Cardiac septum (tissue), 1 donor: ENCODE data around the gene UBC. TPM values are rescaled to one million over a fixed set of nuclear protein-coding genes. Genes with fewer than 3 reads are reported as not detected.
"Not testable (repeated sequence)": the region's sequence is repeated elsewhere in the genome, so short reads cannot be mapped to it uniquely, and the experiment has no call there.

Experiments
- DNase-seq: peaks from one replicate; pipeline ENCODE4 v3.0.0-alpha.2; 2020; ENCODE audit warnings: low spot score
- intact Hi-C: fragments of 100-400 bp; cut with DNase I; formaldehyde crosslinking; loops from one replicate; pipeline ENCODE4 v1.14.0; 2022
- total RNA-seq: library from RNA; stranded (reverse); fragmentation: NEBNext Ultra II Directional; extraction: Animal tissue kit (Norgen Biotek cat#: 25700); gene quantifications from one replicate; pipeline ENCODE4 v1.2.1, GENCODE V29; 2021
- donor health status: DM: no; HTN: no; CAD: no.

UBC gene
- total RNA-seq, 1 donor from 2014 or later = 1,009 TPM

DNA sequence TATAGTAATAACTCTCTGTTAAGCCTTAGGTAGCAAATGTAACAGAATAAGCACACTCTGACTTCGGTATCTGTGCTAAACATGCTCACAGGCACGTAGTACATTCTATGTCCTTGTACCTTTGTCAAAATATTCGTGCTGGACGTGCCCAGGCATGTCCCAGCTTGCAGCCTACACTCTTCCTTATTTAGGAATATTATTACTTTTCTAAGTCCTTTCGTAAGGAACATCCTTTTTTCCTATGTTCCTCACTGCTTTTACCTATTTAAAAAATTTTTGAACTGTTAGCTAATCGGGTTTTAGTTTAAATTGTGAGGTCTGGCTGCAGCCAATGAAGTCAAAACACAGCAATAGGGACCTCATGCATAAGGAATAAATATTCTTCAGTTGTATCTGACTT is 24.1 kb upstream of the UBC start:
- DNase-seq = no peak
- intact Hi-C loops = no loop called here

DNA sequence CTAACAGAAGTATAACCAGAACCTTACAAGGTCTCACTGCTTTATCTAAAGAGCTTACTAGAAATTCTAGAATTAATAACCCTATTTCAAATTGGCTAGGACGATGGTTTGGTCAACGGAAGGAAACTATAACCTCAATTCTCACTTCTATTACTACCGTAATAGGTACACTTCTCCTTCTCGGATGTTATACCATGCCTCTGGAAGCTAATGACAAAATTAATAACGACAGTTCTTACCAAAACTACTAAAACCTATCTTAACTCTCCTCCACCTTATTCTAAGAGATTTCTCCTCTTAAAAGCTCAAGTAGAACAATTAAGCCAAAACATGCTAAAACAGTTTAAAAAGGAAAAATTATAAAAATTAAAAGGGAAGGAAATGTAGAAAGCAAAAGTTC is 23.7 kb upstream of the UBC start:
- intact Hi-C loops = no loop called here
- DNase-seq = no peak

DNA sequence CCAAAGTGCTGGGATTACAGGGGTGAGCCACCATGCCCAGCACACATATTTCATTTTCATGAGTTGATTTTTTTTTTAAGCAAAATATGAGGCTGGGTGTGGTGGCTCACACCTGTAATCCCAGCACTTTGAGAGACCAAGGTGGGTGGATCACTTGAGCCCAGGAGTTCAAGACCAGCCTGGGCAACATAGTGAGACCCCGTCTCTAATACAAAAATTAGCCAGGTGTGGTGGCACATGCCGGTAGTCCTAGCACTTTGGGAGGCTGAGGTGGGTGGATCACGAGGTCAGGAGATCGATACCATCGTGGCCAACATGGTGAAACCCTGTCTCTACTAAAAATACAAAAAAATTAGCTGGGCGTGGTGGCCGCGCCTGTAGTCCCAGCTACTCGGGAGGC is 17.1 kb upstream of the UBC start:
- DNase-seq, intact Hi-C loops: not testable (repeated sequence)

DNA sequence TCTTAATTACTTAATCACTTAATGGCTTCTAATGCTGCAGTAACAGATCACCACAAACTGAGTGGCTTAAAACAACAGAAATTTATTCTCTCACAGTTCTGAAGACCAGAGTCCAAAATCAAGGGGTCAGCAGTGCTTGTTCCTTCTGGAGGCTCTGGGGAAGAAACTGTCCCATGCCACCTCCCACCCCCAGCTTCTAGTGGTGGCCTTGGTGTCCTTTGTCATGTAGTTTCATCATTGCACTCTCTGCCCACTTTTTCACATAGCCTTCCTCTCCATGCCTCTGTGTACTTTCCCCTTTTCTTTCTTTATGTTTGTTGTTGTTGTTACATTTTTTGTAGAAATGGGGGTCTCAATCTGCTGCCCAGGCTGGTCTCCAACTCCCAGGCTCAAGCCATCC is 16.1 kb upstream of the UBC start:
- intact Hi-C loops = no loop called here
- no peak for DNase-seq

DNA sequence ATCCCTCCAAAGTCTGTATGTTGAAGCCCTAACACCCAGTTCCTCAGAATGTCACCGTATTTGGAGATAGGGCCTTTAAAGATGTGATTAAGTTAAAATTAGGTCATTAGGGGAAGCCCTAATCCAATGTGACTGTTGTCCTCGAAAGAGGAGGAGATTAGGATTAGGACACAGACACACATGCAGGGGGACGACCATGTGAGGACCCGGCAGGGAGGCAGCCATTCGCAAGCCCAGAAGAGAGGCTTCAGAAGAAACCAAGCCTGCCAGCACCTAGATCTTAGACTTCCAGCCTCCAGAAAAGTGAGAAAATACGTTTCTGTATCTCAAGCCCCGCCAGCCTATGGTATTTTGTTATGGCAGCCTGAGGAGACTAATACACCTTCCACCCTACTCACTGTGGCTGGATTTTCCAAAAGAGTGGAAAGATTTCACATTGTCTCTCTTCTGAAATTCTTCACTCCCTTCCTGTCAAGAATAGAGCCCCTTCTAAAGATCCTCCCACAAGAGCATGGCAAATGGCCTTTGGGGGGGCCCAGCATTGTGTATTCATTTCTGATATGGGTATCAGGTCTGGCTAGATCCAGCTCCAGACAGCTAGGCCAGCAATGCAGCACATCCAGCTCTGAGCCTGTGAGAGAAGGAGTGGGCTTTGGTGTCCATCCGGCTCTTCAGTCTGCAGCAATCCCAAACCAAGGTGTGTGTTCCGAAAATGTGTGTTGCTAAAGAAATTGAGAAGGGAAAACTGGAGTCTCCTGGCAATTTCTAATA is 15.4 kb upstream of the UBC start:
- DNase-seq = no peak
- intact Hi-C loops = no loop called here

DNA sequence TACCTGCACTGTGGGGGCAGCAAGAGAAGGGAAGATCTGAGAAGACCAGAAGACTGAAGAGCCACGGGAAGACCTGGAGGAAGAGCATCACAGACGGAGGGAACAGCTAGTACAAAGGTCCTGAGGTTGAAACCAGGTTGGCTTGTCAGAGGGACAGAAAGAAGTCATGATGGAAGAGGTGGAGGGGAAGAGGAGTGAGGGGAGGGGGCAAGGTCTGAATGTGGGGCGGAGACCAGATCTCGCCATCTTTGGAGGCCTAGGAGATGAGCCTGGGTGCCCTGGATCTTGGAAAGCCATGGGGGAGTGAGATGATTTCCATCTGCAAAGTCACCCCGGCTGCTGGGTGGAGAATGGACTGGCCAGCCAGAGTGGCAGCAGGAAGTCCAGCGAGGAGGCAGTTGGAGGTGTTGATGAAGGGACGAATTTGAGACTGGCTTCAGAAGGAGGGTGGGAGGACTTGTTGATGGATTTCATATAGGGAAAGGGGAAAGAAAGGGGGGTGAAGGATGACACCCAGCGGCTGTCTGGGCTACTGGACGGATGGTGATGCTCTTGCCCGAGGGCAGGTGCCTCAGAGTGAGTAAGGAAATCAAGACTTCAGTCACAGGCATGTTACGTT is 14.6 kb upstream of the UBC start:
- intact Hi-C loops = no loop called here
- DNase-seq = no peak

DNA sequence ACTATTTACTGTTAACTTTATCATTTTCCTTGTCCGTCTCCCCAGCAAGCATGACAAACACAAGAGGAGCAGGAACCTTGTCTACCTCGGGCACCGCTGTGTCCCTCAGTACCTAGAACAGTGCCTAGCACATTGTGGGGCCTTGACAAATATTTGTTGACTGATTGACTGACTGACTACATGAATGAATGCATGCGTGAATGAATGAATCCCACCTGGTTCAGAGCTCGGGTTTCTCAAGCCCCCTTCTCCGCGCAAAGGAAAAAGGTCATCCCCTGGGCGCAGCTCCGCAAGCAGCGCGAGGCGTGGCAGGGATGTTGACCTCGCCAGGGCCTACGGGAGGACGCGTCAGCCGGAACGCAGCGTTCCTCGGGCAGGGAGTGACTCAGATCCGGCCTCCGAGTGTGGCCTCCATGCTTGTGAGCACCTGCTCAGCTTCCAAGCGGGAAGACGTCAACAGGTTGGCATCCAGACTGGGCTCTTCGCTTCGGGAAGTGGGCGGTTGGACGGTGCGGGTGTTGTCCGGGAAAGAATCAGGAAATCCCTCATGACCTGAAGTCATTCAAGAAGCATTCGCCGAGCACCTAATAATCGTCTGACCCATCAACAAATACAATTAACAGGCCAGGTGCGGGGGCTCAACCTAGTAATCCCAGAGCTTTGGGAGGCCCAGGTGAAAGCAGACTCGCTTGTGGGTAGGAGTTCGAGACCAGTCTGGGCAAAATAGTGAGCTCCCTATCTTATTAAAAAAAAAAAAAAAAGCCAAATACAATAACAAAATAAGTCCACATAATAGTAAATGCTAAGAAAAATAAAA is 13.9 kb upstream of the UBC start:
- peak; percentile 84 for DNase-seq
- intact Hi-C loops = no loop called here

DNA sequence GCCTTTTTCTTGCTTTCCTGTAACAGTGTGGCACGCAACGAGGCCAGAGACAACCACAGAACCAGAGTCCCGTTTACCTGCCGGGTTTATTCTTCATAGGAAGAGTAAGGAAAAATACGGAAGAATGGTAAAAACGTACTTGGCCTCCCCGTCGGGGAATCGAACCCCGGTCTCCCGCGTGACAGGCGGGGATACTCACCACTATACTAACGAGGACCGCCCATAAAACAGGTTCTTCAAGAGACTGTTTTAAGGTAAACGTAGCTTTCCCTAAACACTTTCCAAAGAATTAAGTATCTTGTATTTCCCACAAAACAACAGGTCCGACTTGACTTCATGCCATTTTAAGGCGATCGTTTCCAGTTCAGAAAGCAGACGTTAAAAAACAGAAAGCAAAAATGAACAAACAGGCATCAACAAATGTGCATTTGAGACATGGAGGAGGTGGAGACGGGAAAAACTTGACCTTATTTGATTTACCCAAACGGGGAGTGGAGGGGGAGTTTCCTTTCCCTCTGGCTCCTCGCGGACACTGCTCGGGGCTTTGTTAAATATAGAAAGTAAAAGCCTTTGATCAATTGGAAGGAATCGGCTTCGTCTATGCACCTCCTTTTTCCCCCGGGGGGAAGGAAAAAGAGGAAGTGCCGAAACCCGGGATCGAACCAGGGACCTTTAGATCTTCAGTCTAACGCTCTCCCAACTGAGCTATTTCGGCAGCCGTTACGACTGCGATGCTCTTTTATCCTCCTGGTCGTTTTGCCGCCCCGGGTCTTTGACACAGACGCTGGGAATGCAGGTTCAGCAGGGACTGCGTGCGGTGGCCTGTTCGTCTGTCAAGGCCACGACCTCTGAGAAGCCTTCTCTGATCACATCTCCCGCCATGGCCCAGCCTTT is 13.0 kb upstream of the UBC start:
- peak; percentile 91 for DNase-seq
- intact Hi-C loops = loop anchor here (1.0 kb wide), 1 partner anchor 13 kb away; no protein-coding TSS in a partner anchor

DNA sequence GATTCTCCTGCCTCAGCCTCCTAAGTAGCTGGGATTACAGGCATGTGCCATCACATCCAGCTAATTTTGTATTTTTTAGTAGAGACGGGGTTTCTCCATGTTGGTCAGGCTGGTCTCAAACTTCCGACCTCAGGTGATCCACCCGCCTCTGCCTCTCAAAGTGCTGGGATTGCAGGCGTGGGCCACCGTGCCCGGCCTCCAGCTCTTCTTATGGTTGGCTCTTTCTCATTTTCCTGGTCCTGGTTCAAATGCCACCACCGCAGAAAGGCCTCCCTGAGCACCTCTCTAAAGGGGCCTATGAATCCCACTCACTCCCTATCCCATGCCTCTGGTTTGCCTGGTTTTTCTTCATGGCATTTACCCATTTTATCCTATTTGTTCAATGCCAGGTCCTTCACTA is 11.3 kb upstream of the UBC start:
- DNase-seq, intact Hi-C loops: not testable (repeated sequence)

DNA sequence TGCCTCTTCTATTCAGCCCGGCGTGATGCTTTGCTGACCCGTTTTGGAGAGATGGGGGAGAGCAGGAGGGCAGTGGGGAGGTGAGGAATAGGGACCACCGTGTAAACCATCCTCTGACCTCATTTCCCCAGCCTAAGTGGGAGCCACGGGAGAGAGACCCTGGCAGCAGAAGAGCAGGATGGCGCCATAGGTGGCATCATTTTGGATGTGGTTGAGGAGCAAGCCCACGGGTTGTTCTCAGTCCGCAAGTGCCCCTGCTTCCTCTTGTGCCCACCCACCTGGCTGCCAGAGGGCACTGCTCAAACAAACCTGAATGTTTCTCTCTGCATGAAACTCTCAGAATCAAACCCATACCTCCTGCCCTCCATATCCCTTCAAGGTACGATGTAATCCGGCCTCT is 10.7 kb upstream of the UBC start:
- intact Hi-C loops = no loop called here
- DNase-seq = no peak

DNA sequence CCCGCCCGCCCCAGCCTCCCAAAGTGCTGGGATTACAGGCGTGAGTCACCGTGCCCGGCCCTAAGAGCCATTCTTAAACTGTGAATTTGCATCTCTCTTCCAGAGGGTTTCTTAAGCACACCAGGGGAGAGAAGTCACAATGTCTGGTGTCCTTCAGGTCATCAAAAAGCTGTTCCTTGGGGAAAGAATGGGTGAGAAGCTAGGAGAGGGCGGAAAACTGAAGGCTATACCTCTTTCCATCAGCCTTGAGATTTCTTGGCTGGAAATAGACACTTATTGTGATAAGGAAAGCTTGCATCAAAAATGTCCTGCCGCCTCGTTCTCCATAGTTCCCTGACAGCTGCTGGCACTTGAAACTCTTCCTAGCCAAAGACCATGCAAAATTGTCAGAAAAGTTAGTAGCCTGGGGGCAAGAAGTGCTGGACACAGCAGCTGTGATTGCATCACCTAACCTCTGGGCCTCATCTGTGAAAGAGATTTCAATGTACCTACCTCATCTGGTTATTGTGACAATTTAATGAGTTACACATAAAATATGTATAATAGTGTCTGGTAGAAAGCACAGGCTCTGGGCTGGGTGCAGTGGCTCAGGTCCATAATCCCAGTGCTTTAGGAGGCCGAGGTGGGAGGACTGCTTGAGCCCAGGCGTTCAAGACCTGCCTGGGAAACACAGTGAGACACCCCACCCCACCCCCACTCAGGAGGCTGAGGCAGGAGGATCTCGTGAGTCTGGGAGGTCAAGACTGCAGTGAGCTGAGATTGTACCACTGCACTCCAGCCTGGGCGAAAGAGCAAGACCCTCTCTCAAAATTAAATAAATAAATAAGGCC is 9.7 kb upstream of the UBC start:
- DNase-seq = no peak
- intact Hi-C loops = no loop called here

DNA sequence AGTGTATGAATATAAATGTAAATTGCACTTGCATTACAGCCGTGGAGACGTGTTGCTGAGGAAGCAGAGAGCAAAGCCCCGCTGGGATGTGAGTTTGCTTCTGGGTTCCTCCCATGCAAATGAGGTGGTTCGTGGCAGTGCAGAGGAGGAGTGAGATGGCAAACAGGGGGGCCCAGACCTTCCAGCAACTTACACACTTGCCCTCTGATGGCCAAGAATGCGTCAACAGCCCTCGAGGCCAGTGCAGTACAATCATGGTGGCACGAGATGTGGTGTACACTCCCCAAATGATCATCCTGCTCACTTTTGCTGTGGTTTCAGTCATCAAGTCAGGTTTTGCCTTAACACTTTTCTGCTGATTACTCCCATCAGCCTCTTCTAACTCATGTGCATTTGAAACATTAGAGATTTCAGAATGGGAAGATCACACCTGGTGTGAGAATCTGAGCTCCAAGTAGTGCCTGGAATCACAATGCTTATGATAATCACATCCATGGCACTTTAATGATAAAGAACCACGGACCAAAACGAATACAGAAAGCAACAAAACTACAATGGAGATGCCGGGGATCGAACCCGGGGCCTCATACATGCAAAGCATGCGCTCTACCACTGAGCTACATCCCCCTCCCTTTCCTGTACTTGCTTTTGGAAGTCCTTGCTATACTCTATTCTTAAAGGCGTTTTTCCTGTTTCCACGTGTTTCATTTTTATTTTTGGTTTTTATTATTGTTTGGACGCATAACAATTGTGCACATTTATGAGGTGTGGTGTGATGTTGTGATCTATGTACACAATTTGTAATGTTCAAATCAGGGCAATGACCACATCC is 7.0 kb upstream of the UBC start:
- no peak for DNase-seq
- intact Hi-C loops = no loop called here

DNA sequence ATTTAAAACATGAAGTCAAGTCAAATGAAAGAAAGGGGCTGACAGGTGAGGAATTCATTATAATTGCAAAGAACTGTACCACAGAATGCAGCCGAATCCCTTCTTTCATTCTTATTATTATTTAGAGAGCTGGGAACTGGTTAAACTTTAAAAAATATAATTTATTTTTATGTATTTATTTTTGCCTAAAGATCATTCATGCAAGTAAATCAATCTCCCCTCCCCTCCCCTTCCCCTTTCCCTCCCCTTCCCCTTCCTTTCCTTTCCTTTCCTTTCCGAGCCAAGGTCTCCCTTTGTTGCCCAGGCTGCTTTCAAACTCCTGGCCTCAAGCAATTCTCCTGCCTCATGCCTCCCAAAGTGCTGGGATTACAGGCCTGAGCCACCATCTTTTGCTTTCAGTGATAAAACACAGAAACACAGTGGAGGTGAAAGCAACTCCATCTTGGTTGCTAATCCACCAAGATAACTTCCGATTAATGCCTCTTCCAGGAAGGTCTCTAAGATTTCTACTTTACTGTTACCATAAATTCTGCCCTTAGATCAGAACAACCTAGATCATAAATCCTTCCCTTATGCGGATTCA is 6.0 kb upstream of the UBC start:
- DNase-seq = no peak
- intact Hi-C loops = no loop called here

DNA sequence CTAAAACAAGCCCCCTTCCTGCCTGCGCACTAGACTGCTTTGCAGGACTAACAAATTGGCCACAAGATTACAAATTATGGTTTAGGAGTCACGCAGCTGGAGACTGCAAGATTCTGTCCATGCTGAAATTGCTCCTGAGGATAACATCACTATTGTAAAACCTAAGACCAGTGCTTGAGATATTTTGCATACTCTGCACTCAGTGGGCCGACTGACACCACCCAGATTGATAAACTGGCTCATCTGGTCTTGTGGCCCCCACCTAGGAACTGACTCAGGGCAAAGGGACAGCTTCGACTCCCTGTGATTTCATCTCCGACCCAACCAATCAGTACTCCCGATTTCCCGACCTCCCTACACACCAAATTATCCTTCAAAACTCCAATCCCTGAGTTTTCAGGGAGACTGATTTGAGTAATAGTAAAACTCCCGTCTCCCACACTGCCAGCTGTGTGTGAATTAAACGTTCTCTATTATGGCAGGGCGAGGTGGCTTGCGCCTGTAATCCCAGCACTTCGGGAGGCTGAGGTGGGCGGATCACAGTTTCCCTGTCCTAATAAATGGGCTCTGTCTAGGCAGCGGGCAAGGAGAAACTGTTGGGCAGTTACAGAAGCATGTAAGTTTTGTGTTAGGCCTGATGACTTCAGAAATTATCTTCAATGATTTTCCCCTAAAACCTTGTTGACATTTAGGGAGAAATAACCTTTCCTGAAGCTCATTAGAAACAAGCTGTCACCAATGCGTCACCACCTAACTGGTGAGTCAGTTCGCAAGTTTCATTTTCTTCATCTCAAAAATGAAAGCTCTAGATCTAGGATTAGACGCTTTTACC is 5.3 kb upstream of the UBC start:
- DNase-seq = no peak
- intact Hi-C loops = no loop called here

DNA sequence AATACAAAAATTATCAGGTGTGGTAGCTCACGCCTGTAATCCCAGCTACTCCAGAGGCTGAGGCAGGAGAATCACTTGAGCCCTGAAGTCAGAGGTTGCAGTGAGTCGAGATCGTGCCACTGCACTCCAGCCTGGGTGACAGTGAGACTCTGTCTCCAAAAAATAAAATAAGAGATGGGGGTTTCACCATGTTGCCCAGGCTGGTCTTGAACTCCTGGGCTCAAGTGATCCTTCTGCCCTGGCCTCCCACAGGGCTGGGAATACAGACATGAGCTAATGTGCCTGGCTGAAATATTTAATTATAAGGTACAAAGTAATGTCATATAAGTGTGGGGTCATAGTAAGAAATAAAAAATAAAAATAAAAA is 4.2 kb upstream of the UBC start:
- DNase-seq, intact Hi-C loops: not testable (repeated sequence)

DNA sequence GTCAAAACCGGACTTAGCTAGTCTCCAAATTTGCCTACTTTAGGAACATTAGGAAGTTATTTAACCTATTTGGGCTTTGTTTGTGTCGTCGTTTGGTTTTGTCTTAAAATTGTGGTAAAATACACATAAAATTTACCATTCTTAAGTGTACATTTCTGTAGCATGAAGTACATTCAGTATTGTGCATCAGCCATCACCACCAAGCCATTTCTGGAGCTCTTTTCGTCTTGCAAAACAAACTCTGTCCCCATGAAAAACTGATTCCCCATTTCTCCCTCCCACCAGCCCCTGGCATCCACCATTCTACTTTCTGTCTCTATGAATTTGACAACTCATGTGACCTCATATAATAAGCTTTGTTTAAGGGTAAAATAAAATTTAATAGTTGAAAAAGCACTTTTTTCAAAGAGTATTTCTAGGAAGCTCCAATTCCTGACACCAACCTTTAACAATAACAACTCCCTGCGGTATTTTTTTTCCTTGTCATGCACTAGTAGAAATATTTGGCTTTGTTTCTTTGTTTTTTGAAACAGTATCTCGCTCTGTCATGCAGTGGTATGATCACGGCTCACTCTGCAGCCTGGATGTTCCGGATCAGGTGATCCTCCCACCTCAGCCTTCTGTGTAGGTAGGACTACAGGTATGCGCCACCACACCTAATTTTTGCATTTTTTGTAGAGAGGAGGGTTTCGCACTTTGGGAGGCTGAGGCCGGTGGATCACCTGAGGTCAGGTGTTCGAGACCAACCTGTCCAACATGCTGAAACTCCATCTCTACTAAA is 3.6 kb upstream of the UBC start:
- intact Hi-C loops = no loop called here
- no peak for DNase-seq
